Ishikawa (cell line): Measurements from ENCODE around the gene CACNB2.

Experiments
- CEBPB ChIP-seq: IDR thresholded peaks from 2 replicates; pipeline ENCODE4 v1.6.1; 2012
- CREB1 ChIP-seq: IDR thresholded peaks from 2 replicates; pipeline ENCODE4 v1.6.1; 2012; ENCODE audit warnings: low read depth
- EP300 ChIP-seq: IDR thresholded peaks from 2 replicates; pipeline ENCODE4 v1.6.1; 2012; ENCODE audit warnings: borderline replicate concordance

DNA sequence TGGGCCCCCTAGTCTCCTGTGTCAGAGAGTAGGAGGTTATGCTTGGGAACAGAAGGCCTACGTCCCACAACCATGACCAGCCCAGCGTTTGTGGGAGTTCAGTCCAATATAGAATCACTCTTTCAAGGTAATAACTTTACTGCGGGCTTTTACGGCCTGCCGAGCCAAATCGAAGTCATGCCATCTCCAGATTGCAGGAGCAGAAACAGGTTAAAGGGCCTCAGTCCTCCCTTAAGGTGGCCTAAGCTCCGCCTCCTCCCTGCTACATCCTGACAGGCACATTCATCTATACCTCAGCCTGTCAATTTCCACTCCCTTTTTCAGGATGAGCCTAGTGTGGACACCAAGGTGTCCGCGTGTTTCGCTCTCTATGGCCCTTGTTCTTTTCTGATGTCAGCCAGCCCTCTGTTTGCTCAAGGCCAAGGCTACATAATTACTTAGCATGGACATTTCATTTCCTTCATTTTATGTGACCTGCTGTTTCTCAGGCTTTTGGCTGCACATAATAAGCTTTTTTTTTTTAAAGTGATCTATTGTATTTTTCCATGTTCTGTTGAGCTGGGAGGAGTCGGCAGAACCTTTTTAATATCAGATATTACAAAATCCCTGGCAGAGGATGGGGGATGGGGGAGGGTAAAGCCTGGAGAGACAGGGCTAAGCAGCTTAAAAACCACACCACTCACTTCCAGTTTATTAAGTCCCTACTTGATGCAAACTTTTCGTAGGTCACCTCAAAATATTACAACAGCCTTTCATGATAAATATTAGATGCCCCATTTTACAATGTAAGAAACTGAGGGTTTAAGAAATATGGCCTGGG lies 84.6 kb downstream of the CACNB2 start:
- TF ChIP-seq EP300 (no peak), CEBPB (no peak), CREB1 (no peak)
